GM12865 (cell line): ENCODE data around the gene FHIT.
"Not testable (repeated sequence)": the region's sequence is repeated elsewhere in the genome, so short reads cannot be mapped to it uniquely, and the experiment has no call there.

Experiments
- DNase-seq: peaks from one replicate; pipeline ENCODE4 v3.0.0; 2010; ENCODE audit warnings: low read depth
- H3K4me3 ChIP-seq: 2 replicates; pipeline ENCODE4 v1.5.1; 2011; ENCODE audit warnings: mild to moderate bottlenecking, low read depth, low read length, control low read depth
- TF ChIP-seq, protein P1 (sequence below): IDR thresholded peaks from 2 replicates; pipeline ENCODE4 v1.5.1; 2011; ENCODE audit warnings: low read length, control low read depth, low read depth, inconsistent platforms; ENCODE audit not compliant: insufficient read depth; ENCODE audit errors: missing control alignments

Gene FHIT

DNA sequence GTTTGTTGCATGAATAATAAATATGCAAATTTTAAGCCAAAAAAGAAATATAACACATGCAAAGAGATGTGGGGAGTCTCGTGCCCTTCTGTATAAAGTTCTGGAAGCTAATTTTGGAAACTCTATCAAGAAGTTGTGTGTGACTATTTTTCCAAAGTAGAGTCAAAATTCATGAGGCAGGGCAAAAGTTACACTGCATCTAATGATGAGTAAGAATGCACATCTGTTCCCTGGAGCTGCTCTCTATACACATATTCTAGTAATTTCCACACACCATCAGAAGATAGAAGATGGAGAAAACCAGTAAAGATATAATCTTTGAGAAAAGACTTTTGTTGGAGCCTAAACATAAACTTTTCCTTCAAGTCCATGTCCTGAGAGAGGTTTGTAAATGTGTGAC, 199.6 kb downstream of the FHIT start:
- no peak overlapping the region for H3K4me3 ChIP-seq
- no peak for DNase-seq
- TF ChIP-seq, protein P1, sequence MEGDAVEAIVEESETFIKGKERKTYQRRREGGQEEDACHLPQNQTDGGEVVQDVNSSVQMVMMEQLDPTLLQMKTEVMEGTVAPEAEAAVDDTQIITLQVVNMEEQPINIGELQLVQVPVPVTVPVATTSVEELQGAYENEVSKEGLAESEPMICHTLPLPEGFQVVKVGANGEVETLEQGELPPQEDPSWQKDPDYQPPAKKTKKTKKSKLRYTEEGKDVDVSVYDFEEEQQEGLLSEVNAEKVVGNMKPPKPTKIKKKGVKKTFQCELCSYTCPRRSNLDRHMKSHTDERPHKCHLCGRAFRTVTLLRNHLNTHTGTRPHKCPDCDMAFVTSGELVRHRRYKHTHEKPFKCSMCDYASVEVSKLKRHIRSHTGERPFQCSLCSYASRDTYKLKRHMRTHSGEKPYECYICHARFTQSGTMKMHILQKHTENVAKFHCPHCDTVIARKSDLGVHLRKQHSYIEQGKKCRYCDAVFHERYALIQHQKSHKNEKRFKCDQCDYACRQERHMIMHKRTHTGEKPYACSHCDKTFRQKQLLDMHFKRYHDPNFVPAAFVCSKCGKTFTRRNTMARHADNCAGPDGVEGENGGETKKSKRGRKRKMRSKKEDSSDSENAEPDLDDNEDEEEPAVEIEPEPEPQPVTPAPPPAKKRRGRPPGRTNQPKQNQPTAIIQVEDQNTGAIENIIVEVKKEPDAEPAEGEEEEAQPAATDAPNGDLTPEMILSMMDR: no peak

DNA sequence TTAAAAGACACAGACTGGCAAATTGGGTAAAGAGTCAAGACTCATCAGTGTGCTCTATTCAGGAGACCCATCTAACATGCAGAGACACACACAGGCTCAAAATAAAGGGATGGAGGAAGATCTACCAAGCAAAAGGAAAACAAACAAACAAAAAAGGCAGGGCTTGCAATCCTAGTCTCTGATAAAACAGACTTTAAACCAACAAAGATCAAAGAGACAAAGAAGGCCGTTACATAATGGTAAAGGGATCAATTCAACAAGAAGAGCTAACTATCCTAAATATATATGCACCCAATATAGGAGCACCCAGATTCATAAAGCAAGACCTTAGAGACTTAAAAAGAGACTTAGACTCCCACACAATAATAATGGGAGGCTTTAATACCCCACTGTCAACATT, 206.1 kb downstream of the FHIT start:
- not testable (repeated sequence) for DNase-seq, H3K4me3 ChIP-seq

DNA sequence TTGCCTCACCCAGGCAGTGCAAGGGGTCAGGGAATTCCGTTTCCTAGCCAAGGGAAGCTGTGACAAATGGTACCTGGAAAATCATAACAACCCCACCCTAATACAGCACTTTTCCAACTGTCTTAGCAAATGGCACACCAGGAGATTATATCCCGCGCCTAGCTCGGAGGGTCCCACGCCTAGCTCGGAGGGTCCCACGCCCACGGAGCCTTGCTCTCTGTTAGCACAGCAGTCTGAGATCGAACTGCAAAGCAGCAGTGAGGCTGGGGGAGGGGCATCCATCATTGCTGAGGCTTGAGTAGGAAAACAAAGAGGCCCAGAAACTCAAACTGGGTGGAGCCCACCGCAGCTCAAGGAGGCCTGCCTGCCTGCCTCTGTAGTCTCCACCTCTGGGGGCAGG, 208.1 kb downstream of the FHIT start:
- no peak overlapping the region for H3K4me3 ChIP-seq
- no peak for DNase-seq
- TF ChIP-seq, protein P1: no peak

DNA sequence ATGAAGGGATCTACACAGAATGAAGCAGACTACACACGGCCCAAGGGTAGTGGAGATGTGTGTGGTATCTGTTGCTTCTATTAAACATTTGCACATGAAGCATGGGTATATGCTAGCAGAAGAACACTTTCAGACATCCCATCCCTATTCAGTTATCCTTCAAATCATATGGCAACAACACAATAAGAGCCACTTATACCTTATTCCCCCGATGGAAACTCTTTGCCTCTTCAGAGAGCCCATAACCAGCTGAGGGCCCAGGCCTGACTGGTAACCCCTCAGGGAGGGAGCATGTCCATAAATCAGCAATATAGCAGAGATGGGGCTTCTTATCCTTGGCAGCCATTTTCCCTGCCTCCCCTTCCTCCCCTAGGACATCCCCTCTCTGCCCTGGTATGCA, 210.6 kb downstream of the FHIT start:
- DNase-seq: no peak
- TF ChIP-seq, protein P1: no peak
- H3K4me3 ChIP-seq: no peak overlapping the region

DNA sequence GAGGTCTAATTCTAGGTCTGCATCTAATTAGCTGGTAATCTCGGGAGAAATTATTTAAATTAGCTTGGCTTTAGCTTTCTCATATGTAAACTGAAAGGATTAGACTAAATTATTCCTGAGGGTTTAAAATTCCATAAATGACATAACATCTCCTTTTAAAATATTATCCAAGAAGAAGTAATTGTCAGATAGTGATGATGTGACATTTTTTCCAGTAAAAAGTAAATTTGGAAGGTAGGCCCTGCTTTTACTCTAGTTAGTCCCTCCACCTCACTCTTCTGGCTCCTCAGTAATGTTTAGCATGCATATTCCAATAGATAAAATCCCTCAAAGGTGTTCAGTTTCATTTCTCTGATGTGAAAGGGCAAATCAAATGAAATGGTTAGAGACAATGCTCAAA, 215.7 kb downstream of the FHIT start:
- TF ChIP-seq, protein P1: no peak
- no peak for DNase-seq
- H3K4me3 ChIP-seq: no peak overlapping the region

DNA sequence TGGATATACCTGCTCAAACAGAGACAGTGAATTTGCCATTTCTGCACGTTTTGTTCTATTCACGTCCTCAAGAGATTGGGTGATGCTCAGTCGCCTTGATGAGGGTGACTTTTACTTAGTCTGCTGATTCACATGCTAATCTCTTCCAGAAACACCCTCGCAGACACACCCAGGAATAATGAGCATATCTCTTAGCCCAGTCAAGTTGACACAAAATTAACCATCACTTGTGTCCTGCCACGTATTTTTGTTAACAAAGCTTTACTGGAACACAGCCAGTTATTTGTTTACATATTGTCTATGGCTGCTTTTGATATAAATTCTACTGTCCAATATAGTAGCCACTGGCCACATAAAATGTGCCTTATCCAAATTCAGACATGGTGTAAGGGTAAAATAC, 218.3 kb downstream of the FHIT start:
- TF ChIP-seq, protein P1: no peak
- no peak overlapping the region for H3K4me3 ChIP-seq
- no peak for DNase-seq

DNA sequence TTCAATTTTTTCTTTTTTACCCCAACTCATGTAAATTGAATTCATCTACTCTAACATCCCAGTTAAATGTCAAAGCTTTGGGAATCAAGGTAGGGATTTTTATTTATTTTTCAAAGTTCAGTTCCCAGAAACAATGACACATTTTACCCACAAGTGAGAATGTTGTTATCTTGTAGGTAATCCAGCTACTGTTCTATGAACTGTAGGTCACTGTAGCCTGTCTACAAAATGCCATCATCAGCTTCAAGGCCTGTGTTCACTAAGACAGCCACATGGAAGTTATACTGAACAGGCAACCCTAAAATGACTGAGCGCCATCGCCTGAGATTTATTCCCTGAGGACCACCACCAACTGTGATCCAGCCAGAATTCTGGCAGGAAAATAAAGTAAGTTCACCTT, 219.7 kb downstream of the FHIT start:
- H3K4me3 ChIP-seq: no peak overlapping the region
- TF ChIP-seq, protein P1: no peak
- DNase-seq: no peak
